ENCODE data around the gene KCNK18. TPM values are rescaled to one million over a fixed set of nuclear protein-coding genes. Genes with fewer than 3 reads are reported as not detected.

KCNK18 gene
- total RNA-seq, 6 experiments from 2014 or later: not detected

GRCh38 chr10:117254774-117255735 lies 57.8 kb downstream of the KCNK18 start:
- DNase-seq: no peak
- no peaks in the 10 kb centered on the region for H3K9me3 ChIP-seq
- H3K27me3 ChIP-seq: no peaks in the 10 kb centered on the region
- no peaks in the 10 kb centered on the region for H3K36me3 ChIP-seq
- 51% methylated on average over 12 of the region's 26 CpGs for WGBS (ENCODE audit: insufficient coverage, low coverage, low lambda C conversion rate, missing lambda C conversion rate)
- TF ChIP-seq CTCF (IDR thresholded peaks at IDR 0.05) (no peak), POLR2A (IDR thresholded peaks at IDR 0.05) (no peak)
- no peak overlapping the region for H3K4me3 ChIP-seq
- H3K27ac ChIP-seq: no peak overlapping the region
- H3K4me1 ChIP-seq: no peaks in the 10 kb centered on the region
- intact Hi-C loops (cut with DNase I): no loop called here
- ATAC-seq: no peak

- no peaks in the 10 kb centered on the region for H3K36me3 ChIP-seq
- no peak overlapping the region for H3K4me3 ChIP-seq
- H3K27me3 ChIP-seq: no peaks in the 10 kb centered on the region
- 80% methylated on average over 3 of the region's 9 CpGs for WGBS (ENCODE audit: insufficient coverage, low coverage, low lambda C conversion rate, missing lambda C conversion rate)
- intact Hi-C loops (cut with DNase I): no loop called here
- no peaks in the 10 kb centered on the region for H3K4me1 ChIP-seq
- no peak overlapping the region for H3K27ac ChIP-seq
- TF ChIP-seq CTCF (IDR thresholded peaks at IDR 0.05) (no peak), POLR2A (IDR thresholded peaks at IDR 0.05) (no peak)
- no peaks in the 10 kb centered on the region for H3K9me3 ChIP-seq
- peak in 1 of 4 donors; percentile 19 for ATAC-seq
- DNase-seq: no peak
Measured at GRCh38 chr10:117255835-117256460, 58.7 kb downstream of the KCNK18 start.

GRCh38 chr10:117256910-117257309 lies 59.6 kb downstream of the KCNK18 start:
- WGBS (ENCODE audit: insufficient coverage, low coverage, low lambda C conversion rate, missing lambda C conversion rate): 54% methylated on average over 3 of the region's 10 CpGs
- Histone ChIP-seq H3K36me3 (no peaks in the 10 kb centered on the region), H3K27ac (no peak overlapping the region), H3K27me3 (no peaks in the 10 kb centered on the region), H3K4me3 (no peak overlapping the region), H3K9me3 (no peaks in the 10 kb centered on the region), H3K4me1 (no peaks in the 10 kb centered on the region)
- ATAC-seq (no peak), DNase-seq (no peak)
- no peak for TF ChIP-seq POLR2A (IDR thresholded peaks at IDR 0.05)
- TF ChIP-seq CTCF (IDR thresholded peaks at IDR 0.05): no peak
- intact Hi-C loops (cut with DNase I): no loop called here

- no peak for DNase-seq
Measured at GRCh38 chr10:117257721-117258120, 60.4 kb downstream of the KCNK18 start.

More at GRCh38 chr10:117257721-117258120, 60.4 kb downstream of the KCNK18 start:
- intact Hi-C loops (cut with DNase I): no loop called here
- TF ChIP-seq POLR2A (IDR thresholded peaks at IDR 0.05) (no peak), CTCF (IDR thresholded peaks at IDR 0.05) (no peak)
- Histone ChIP-seq H3K27me3 (no peaks in the 10 kb centered on the region), H3K4me3 (no peak overlapping the region), H3K9me3 (no peaks in the 10 kb centered on the region), H3K4me1 (no peaks in the 10 kb centered on the region), H3K36me3 (no peaks in the 10 kb centered on the region), H3K27ac (no peak overlapping the region)
- no peak for ATAC-seq
- 88% methylated on average over 1 of the region's 3 CpGs for WGBS (ENCODE audit: insufficient coverage, low coverage, low lambda C conversion rate, missing lambda C conversion rate)

All from right lobe of liver (tissue), 6 donors.